ENCODE measurements around the gene NELFA. TPM values are rescaled to one million over a fixed set of nuclear protein-coding genes. Genes with fewer than 3 reads are reported as not detected.

Gene NELFA
- total RNA-seq, 1 donor from 2014 or later = 55.2 TPM

DNA sequence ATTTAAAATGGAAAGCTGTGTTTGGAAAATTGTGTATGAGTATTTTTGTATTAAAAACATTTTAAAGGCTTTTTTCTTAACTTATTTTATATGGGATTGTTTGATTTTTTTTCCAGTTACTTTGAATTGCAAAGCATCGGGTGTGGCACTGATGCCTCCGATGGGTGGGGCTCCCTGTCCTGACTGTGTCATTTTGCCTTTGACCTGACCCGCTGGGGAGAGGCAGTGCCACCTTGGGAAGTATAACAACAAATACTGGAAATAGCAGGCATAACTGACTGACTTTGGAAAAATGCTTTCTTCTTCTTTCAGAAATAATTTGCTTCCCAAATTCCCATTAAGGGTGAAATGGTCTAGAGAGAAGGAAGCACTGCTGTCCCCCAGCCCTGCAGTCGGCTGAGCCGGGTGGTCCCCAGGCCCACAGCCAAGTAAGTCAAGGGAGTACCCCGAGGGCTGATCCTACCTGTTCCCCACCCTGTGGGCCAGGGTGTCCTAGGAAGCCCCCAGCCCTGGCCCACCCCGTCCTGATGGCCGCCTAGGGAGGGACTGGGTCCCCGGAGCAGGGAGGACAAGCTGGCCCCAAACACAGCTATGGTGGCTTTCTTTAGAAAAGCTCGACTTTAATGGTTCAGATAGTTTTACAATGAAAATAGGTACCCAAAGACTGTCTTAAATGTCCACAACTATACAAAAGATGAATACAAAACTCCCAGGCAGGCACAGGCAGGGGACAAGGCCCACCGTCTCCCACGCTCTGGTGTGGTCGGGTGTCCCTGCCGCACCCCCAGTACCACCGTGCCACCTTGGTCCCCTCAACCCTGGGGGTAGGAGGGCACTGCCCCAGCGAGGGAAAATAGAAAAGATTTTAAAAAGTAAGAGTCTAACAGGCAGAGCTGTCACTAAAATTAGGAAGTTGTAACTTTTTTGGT lies 26.4 kb downstream of the NELFA start:
- Mint-ChIP-seq H3K27me3 (ENCODE audit: low read depth) (peaks cover 10% of the 10 kb centered on the region), H3K27ac (ENCODE audit: unreplicated experiment) (peak overlapping the region; percentile 50), H3K4me1 (no peaks in the 10 kb centered on the region), H3K9me3 (no peaks in the 10 kb centered on the region), H3K4me3 (peak overlapping the region; percentile 70), H3K36me3 (ENCODE audit: low read depth) (peaks cover 18% of the 10 kb centered on the region)
- no peak for DNase-seq (ENCODE audit: low read depth, low spot score)
- TF ChIP-seq CTCF (conservative IDR thresholded peaks at IDR 0.05) = no peak

- H3K9me3 Mint-ChIP-seq = no peaks in the 10 kb centered on the region
- no peak for TF ChIP-seq CTCF (conservative IDR thresholded peaks at IDR 0.05)
- no peak for DNase-seq (ENCODE audit: low read depth, low spot score)
- H3K4me3 Mint-ChIP-seq = no peak overlapping the region
- H3K27me3 Mint-ChIP-seq (ENCODE audit: low read depth) = peaks cover 10% of the 10 kb centered on the region
- no peaks in the 10 kb centered on the region for H3K4me1 Mint-ChIP-seq
- peaks cover 20% of the 10 kb centered on the region for H3K36me3 Mint-ChIP-seq (ENCODE audit: low read depth)
- H3K27ac Mint-ChIP-seq (ENCODE audit: unreplicated experiment) = no peak overlapping the region
These were observed 27.3 kb downstream of the NELFA start for GRCh38 chr4:1981251-1982058.

GRCh38 chr4:1980561-1981041 lies 28.2 kb downstream of the NELFA start:
- H3K4me1 Mint-ChIP-seq = no peaks in the 10 kb centered on the region
- H3K4me3 Mint-ChIP-seq = no peak overlapping the region
- peaks cover 20% of the 10 kb centered on the region for H3K36me3 Mint-ChIP-seq (ENCODE audit: low read depth)
- H3K27ac Mint-ChIP-seq (ENCODE audit: unreplicated experiment) = no peak overlapping the region
- no peak for TF ChIP-seq CTCF (conservative IDR thresholded peaks at IDR 0.05)
- DNase-seq (ENCODE audit: low read depth, low spot score) = no peak
- H3K9me3 Mint-ChIP-seq = no peaks in the 10 kb centered on the region
- peaks cover 10% of the 10 kb centered on the region for H3K27me3 Mint-ChIP-seq (ENCODE audit: low read depth)

DNA sequence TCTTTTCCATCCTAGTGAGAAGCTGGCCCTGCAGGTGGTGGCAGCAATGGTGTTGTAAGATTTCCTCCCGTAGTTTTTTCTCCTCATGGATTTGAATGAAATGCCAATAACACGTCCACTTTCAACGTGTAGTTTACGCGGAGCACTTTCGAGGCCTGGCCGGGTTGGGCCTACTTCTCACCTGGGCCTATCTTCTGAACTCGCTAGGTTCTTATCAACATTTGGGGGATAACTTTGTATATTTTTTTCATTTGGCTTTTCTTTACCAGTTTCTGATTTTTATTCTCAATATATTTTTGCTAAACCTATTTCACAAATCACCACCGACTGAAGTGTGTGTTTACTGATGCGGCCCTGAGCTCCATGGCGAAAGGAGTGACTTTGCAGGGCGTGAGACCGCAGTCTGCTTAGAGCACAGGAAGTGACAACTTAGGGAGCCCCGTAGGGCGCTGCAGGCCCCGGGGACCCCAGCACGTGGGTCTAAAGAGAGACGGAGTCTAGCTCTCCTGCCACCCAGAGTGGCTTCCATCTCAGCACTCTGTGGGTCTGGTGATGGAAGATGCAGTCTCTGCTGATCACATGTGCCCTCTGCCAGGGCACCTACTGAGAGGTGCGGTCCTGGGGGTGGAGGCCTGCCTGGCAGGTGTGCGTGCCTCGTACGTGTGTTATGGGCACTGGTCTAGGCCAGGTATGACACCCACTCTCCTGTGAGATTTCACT lies 29.1 kb downstream of the NELFA start:
- peak overlapping the region; percentile 53 for H3K4me3 Mint-ChIP-seq
- H3K36me3 Mint-ChIP-seq (ENCODE audit: low read depth) = peaks cover 22% of the 10 kb centered on the region
- DNase-seq (ENCODE audit: low read depth, low spot score) = no peak
- H3K4me1 Mint-ChIP-seq = no peaks in the 10 kb centered on the region
- H3K27ac Mint-ChIP-seq (ENCODE audit: unreplicated experiment) = no peak overlapping the region
- H3K9me3 Mint-ChIP-seq = no peaks in the 10 kb centered on the region
- no peak for TF ChIP-seq CTCF (conservative IDR thresholded peaks at IDR 0.05)
- peaks cover 10% of the 10 kb centered on the region for H3K27me3 Mint-ChIP-seq (ENCODE audit: low read depth)
